DND-41 (cell line): ENCODE data around the gene FADS2.

Experiments
- ATAC-seq: fragments of 200-7000 bp; cut with Tn5 transposase; 3 replicates; pipeline ENCODE4 v1.9.1; 2021; ENCODE audit warnings: low read depth; ENCODE audit not compliant: insufficient read depth
- DNase-seq: peaks from one replicate; pipeline ENCODE4 v3.0.0-alpha.2; 2020
- H2AFZ ChIP-seq: 2 replicates; pipeline ENCODE4 v1.6.0; 2012; ENCODE audit warnings: low read depth, low read length
- H3K27ac ChIP-seq: 2 replicates; pipeline ENCODE4 v1.5.1; 2012; ENCODE audit warnings: low read length, inconsistent platforms
- H3K27me3 ChIP-seq: fragments of 200-600 bp; sonication (generic); 2 replicates; pipeline ENCODE4 v1.6.0; 2012; ENCODE audit warnings: low read length, mild to moderate bottlenecking, inconsistent platforms; ENCODE audit not compliant: insufficient read depth, poor library complexity
- H3K36me3 ChIP-seq: 2 replicates; pipeline ENCODE4 v1.5.1; 2012; ENCODE audit warnings: low read length, inconsistent platforms; ENCODE audit not compliant: insufficient read depth
- H3K4me1 ChIP-seq: 2 replicates; pipeline ENCODE4 v1.5.1; 2012; ENCODE audit warnings: mild to moderate bottlenecking, low read length; ENCODE audit not compliant: insufficient read depth
- H3K4me2 ChIP-seq: 2 replicates; pipeline ENCODE4 v1.6.0; 2012; ENCODE audit warnings: mild to moderate bottlenecking, moderate library complexity, low read length, inconsistent platforms; ENCODE audit not compliant: insufficient read depth
- H3K4me3 ChIP-seq, 2 experiments: fragments of 200-600 bp in 1 of 2; shearing (Covaris generic) in 1 of 2; 2 replicates each; pipeline ENCODE4 v1.5.1; 2012 to 2016; ENCODE audit warnings: inconsistent platforms in 2 of 2, low read length in 2 of 2, mild to moderate bottlenecking in 2 of 2, low read depth in 1 of 2, moderate library complexity in 1 of 2
- H3K79me2 ChIP-seq: 2 replicates; pipeline ENCODE4 v1.6.0; 2012; ENCODE audit warnings: low read length, inconsistent platforms; ENCODE audit not compliant: insufficient read depth
- H3K9ac ChIP-seq: 2 replicates; pipeline ENCODE4 v1.6.0; 2012; ENCODE audit warnings: low read depth, mild to moderate bottlenecking, inconsistent platforms, low read length, moderate library complexity
- H3K9me3 ChIP-seq: 2 replicates; pipeline ENCODE4 v1.5.1; 2012; ENCODE audit warnings: low read length, moderate library complexity, mild to moderate bottlenecking, inconsistent platforms; ENCODE audit not compliant: insufficient read depth, severe bottlenecking
- H4K20me1 ChIP-seq: 2 replicates; pipeline ENCODE4 v1.6.0; 2012; ENCODE audit warnings: low read length; ENCODE audit not compliant: insufficient read depth
- EZH2 ChIP-seq: IDR thresholded peaks from 3 replicates; pipeline ENCODE4 v1.6.1; 2012; ENCODE audit warnings: borderline replicate concordance, low read depth, mild to moderate bottlenecking, moderate library complexity, low read length, inconsistent platforms; ENCODE audit not compliant: severe bottlenecking
- TF ChIP-seq, protein P1 (sequence below): IDR thresholded peaks from 2 replicates; pipeline ENCODE4 v1.5.1; 2012; ENCODE audit warnings: borderline replicate concordance, low read length, moderate library complexity, mild to moderate bottlenecking; ENCODE audit not compliant: poor library complexity, severe bottlenecking; ENCODE audit errors: extremely low read depth

FADS2 gene

GRCh38 chr11:61866958-61867343 is 38.9 kb downstream of the FADS2 start:
- Histone ChIP-seq H3K4me3 (no peak overlapping the region), H3K27me3 (no peaks in the 10 kb centered on the region), H3K4me2 (no peak overlapping the region), H2AFZ (no peak overlapping the region), H3K27ac (no peak overlapping the region), H3K4me1 (0 out of 2 replicates have a peak, but pooled peaks cover 4% of the 10 kb centered on the region), H4K20me1 (peaks cover 19% of the 10 kb centered on the region), H3K9ac (no peak overlapping the region), H3K79me2 (no peaks in the 10 kb centered on the region), H3K36me3 (peaks cover 50% of the 10 kb centered on the region), H3K9me3 (no peaks in the 10 kb centered on the region)
- TF ChIP-seq, protein P1, sequence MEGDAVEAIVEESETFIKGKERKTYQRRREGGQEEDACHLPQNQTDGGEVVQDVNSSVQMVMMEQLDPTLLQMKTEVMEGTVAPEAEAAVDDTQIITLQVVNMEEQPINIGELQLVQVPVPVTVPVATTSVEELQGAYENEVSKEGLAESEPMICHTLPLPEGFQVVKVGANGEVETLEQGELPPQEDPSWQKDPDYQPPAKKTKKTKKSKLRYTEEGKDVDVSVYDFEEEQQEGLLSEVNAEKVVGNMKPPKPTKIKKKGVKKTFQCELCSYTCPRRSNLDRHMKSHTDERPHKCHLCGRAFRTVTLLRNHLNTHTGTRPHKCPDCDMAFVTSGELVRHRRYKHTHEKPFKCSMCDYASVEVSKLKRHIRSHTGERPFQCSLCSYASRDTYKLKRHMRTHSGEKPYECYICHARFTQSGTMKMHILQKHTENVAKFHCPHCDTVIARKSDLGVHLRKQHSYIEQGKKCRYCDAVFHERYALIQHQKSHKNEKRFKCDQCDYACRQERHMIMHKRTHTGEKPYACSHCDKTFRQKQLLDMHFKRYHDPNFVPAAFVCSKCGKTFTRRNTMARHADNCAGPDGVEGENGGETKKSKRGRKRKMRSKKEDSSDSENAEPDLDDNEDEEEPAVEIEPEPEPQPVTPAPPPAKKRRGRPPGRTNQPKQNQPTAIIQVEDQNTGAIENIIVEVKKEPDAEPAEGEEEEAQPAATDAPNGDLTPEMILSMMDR, result no peak
- no peak for TF ChIP-seq EZH2
- ATAC-seq (no peak), DNase-seq (no peak)

DNA sequence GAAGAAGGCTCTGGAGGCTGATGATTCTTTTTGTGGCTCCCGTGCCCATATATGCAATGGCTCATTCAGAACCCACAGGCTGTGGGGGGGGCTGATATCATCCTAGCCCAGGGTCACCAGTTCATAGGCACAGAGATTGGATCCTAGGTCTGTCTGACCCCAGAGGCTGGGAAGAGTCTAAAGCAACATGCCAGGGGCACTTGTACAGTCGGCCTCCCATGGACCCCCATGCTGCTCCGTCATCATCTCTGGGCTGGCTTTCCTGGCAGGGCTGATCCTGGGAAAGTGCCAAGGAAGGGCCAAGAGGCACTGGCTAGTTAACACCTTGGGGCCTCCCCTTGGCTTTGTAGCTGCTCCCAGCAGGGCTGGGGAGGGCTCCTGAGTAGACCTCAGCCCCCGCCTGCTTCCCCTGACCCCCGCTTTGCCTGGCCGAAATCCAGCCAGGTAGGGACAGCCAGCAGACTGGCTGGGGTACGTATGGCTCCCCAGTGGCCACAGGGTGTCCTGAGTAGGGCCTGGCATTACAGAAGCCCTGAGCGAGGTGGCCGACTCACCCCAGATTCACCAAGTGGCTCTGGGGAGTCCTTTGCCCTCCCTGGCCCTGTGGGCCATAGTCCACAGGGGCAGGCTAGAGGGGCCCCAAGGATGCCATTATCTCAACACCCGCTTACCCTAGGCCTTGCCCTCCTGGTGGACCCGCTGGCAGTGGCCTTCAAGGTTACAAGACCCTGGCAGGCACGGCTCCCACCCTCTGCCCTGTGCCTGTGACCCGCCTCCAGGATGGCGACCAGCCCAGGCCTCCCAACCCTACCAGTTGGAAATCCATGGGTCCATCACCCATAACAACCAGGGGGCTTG is 40.7 kb downstream of the FADS2 start:
- Histone ChIP-seq H3K4me1 (0 out of 2 replicates have a peak, but pooled peaks cover 4% of the 10 kb centered on the region), H3K4me2 (no peak overlapping the region), H3K4me3 (no peak overlapping the region), H4K20me1 (peaks cover 15% of the 10 kb centered on the region), H3K36me3 (peaks cover 32% of the 10 kb centered on the region), H3K9me3 (no peaks in the 10 kb centered on the region), H3K79me2 (no peaks in the 10 kb centered on the region), H2AFZ (no peak overlapping the region), H3K27ac (no peak overlapping the region), H3K27me3 (no peaks in the 10 kb centered on the region), H3K9ac (no peak overlapping the region)
- DNase-seq (no peak), ATAC-seq (no peak)
- TF ChIP-seq EZH2, result no peak
- TF ChIP-seq, protein P1, result no peak

DNA sequence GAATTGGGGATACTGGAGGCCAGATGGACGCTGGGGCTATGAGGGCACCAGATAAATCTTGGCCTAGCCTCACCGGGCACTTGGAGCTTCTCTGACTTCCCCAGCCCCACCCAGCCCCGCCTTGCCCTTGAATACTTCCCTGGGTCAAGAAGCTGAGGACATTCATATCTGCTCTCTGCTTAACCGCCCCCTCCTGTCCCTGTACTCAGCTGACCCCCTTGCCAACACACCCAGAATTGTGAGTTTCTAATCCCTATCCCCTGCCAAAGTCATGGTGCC is 41.3 kb downstream of the FADS2 start:
- H3K9ac ChIP-seq, result no peak overlapping the region
- H3K4me2 ChIP-seq, result no peak overlapping the region
- ATAC-seq (no peak), DNase-seq (no peak)
- 0 out of 2 replicates have a peak, but pooled peaks cover 4% of the 10 kb centered on the region for H3K4me1 ChIP-seq
- no peaks in the 10 kb centered on the region for H3K79me2 ChIP-seq
- H2AFZ ChIP-seq, result no peak overlapping the region
- peaks cover 15% of the 10 kb centered on the region for H4K20me1 ChIP-seq
- TF ChIP-seq, protein P1, result no peak
- no peak for TF ChIP-seq EZH2
- no peak overlapping the region for H3K27ac ChIP-seq
- H3K9me3 ChIP-seq, result no peaks in the 10 kb centered on the region
- no peaks in the 10 kb centered on the region for H3K27me3 ChIP-seq
- H3K4me3 ChIP-seq, result no peak overlapping the region
- H3K36me3 ChIP-seq, result peaks cover 26% of the 10 kb centered on the region
